Activated CD4-positive, alpha-beta T cell treated with anti-CD3 and anti-CD28 coated beads, Interleukin-2, amount 10 ng/mL, durations not matched to agents 7 days and 5 days (primary cell): ENCODE results near the gene ADSS2. TPM values are rescaled to one million over a fixed set of nuclear protein-coding genes. Genes with fewer than 3 reads are reported as not detected.
"Not testable (repeated sequence)": the region's sequence is repeated elsewhere in the genome, so short reads cannot be mapped to it uniquely, and the experiment has no call there.

ENCODE experiments used
- CTCF ChIA-PET: fragments of 350-600 bp; sonication (Branson Sonifier 250); formaldehyde crosslinking; loops from one replicate; lab custom pipeline; 2021; ENCODE audit warnings: antibody characterized with exemption; lab: Charles Lee
- POLR2A ChIA-PET: fragments of 350-600 bp; sonication (Branson Sonifier 250); formaldehyde crosslinking; loops from one replicate; lab custom pipeline; 2021; ENCODE audit warnings: antibody characterized with exemption; lab: Charles Lee
- DNase-seq: peaks from one replicate; pipeline ENCODE4 v3.0.0-alpha.2; 2020
- H3K27ac Mint-ChIP-seq: one replicate; pipeline ENCODE4 v1.8.0; 2021; ENCODE audit warnings: mild to moderate bottlenecking, moderate library complexity, mixed read lengths
- H3K27me3 Mint-ChIP-seq: one replicate; pipeline ENCODE4 v1.8.0; 2021; ENCODE audit warnings: mixed read lengths
- H3K36me3 Mint-ChIP-seq: one replicate; pipeline ENCODE4 v1.8.0; 2021; ENCODE audit warnings: low read depth, mixed read lengths
- H3K4me1 Mint-ChIP-seq: one replicate; pipeline ENCODE4 v1.8.0; 2021; ENCODE audit warnings: mixed read lengths
- H3K4me3 Mint-ChIP-seq: one replicate; pipeline ENCODE4 v1.8.0; 2021; ENCODE audit warnings: mild to moderate bottlenecking, moderate library complexity, mixed read lengths
- H3K9me3 Mint-ChIP-seq: one replicate; pipeline ENCODE4 v1.8.0; 2021; ENCODE audit warnings: mixed read lengths
- total RNA-seq, 2 experiments: library from RNA; stranded (reverse); gene quantifications; one replicate each; pipeline ENCODE4 v1.2.3, GENCODE V29; 2021

ADSS2 gene
- total RNA-seq, 2 experiments from 2014 or later, result 51.7 to 54.0 TPM

DNA sequence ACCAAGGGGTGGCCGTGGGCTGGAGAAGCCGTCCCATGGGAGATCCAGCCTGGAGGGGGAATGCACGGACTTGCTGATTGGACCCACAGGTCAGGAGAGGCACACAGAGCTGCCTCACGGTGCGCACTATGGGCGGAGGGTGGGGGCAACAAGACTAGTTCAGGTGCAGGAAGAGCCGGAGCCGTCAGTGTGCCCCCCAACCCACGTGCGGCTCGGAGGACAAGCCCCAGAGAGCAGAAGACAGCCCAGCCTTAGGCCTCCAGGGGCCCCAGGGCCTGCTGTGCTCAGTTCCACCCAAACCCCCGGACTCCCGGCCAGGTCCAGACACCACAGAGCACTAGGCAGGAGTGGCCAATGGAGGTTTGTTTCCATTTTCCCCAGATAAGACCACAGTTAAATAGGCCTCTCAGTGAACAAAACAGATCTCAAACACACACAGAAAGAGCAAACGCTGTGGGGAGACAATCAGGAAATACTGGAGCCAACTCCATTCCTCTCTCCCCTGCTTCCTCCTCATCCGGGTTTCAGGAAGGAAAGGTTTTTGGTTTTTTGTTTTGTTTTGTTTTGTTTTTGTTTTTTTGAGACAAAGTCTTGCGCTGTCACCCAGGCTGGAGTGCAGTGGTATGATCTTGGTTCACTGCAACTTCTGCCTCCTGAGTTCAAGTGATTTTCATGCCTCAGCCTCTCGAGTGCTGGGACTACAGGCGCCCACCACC lies 84.2 kb downstream of the ADSS2 start:
- ChIA-PET CTCF (interaction anchor here (1.2 kb wide), 1 partner anchor 13 kb away, joined by 3 read pairs; no protein-coding TSS in a partner anchor), POLR2A (no interaction called here)
- DNase-seq, result no peak
- Mint-ChIP-seq H3K9me3 (peaks cover 9% of the 10 kb centered on the region), H3K36me3 (no peaks in the 10 kb centered on the region), H3K4me3 (no peak overlapping the region), H3K4me1 (peaks cover 3% of the 10 kb centered on the region), H3K27ac (no peak overlapping the region), H3K27me3 (no peaks in the 10 kb centered on the region)

DNA sequence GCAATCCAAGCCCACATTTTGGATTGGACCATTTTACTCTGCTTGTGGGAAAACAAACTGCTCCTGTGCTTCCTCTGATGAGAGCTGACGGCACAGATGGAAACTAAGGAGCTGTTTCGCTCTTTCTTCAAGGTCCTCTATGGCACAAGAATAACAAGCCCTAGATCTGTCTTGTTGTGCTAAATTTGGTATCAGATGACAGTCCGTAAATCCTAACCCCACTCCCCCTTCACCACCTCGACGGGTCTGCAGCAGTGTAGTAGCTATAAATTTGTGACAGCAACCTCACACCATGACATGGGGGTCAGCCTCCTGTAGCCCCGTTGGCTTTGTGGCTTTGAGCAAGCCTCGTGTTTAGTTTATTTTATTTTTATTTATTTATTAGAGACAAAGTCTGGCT lies 85.9 kb downstream of the ADSS2 start:
- no peaks in the 10 kb centered on the region for H3K4me1 Mint-ChIP-seq
- CTCF ChIA-PET, result no interaction called here
- H3K36me3 Mint-ChIP-seq, result no peaks in the 10 kb centered on the region
- POLR2A ChIA-PET, result no interaction called here
- H3K27me3 Mint-ChIP-seq, result peaks cover 1% of the 10 kb centered on the region
- DNase-seq, result no peak
- H3K27ac Mint-ChIP-seq, result no peak overlapping the region
- H3K4me3 Mint-ChIP-seq, result no peak overlapping the region
- peaks cover 9% of the 10 kb centered on the region for H3K9me3 Mint-ChIP-seq

DNA sequence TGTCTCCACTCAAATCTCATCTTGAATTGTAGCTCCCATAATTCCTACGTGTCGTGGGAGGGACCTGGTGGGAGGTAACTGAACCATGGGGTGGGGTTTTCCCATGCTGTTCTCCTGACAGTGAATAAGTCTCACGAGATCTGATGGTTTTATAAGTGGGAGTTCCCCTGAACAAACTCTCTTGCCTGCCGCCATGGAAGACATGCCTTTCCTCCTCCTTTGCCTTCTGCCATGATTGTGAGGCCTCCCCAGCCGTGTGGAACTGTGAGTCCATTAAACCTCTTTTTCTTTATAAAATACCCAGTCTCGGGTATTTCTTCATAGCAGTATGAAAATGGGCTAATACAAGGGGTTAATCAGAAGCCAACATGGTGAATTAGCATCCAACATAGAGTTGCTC lies 86.4 kb downstream of the ADSS2 start:
- H3K27ac Mint-ChIP-seq, H3K4me1 Mint-ChIP-seq, H3K27me3 Mint-ChIP-seq, H3K4me3 Mint-ChIP-seq, CTCF ChIA-PET, H3K36me3 Mint-ChIP-seq, H3K9me3 Mint-ChIP-seq, POLR2A ChIA-PET, DNase-seq: not testable (repeated sequence)

DNA sequence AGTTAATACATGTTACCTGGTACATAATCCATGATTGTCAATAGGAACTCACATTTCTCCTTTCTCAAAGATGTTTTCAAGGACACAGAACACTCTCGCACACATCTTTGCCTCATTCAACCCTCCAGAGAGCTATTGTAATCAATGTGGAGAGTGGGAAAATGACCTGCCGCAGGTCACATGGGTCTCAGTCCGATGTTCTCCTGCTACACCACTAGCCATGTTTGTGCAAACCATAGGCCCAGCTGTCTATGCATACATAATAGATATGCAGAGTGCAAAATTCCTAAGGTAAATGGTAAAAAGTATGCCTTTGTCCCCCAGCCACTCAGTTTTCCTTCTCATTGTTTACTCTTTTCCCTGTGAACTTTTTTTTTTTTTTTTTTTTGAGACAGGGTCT lies 89.2 kb downstream of the ADSS2 start:
- peaks cover 2% of the 10 kb centered on the region for H3K27me3 Mint-ChIP-seq
- peaks cover 9% of the 10 kb centered on the region for H3K9me3 Mint-ChIP-seq
- POLR2A ChIA-PET, result no interaction called here
- H3K4me3 Mint-ChIP-seq, result no peak overlapping the region
- H3K36me3 Mint-ChIP-seq, result no peaks in the 10 kb centered on the region
- H3K4me1 Mint-ChIP-seq, result no peaks in the 10 kb centered on the region
- CTCF ChIA-PET, result interaction anchor here (0.6 kb wide), 1 partner anchor 81 kb away, joined by 4 read pairs; no protein-coding TSS in a partner anchor
- no peak overlapping the region for H3K27ac Mint-ChIP-seq
- DNase-seq, result no peak

DNA sequence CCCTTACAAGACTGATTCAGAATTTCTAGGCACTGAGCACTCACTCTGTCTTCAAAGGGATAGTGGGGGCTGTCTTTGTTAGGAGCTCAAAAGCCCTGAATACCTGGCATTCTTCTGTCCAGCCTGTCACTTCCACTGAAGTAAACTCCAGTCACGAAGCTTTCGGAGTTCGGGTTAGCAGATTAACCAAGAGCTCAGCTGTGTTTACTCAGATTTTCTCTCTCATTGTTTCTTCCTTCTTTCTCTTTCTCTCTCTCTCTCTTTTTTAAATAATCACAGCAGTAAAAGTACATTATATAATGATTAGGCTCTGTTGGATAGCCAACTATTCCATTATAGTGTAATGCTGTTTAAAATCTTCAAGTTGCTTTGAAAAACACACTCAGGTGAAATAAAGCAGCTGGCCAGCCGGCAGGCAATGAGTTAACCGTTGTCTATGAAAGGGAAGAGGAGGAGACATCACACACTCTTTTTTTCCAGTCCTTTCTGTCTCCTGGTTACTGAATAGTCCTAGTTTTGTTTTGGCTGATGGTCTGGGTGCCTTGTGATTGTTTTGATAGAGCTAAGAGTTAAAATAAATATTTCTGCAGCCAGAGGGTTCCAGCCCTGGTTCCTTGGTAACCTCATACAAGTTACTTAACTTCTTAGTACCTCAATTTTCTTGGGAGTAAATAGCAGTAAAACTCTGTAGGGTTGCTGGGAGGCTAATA lies 89.8 kb downstream of the ADSS2 start:
- Mint-ChIP-seq H3K9me3 (peaks cover 9% of the 10 kb centered on the region), H3K27me3 (peaks cover 2% of the 10 kb centered on the region), H3K4me3 (no peak overlapping the region), H3K27ac (no peak overlapping the region), H3K36me3 (no peaks in the 10 kb centered on the region), H3K4me1 (no peaks in the 10 kb centered on the region)
- ChIA-PET POLR2A (no interaction called here), CTCF (no interaction called here)
- DNase-seq, result no peak

Other genes with a start within 250 kb of the ADSS2 start
- under 1 TPM; 0.58 to 0.69 TPM for gene CATSPERE, start 9.4 kb upstream of the ADSS2 start, total RNA-seq
- 10 to 100 TPM; 29.6 to 29.7 TPM for gene DESI2, start 201.2 kb upstream of the ADSS2 start, total RNA-seq